ENCODE results near the gene HOXB1. TPM values are rescaled to one million over a fixed set of nuclear protein-coding genes. Genes with fewer than 3 reads are reported as not detected.

Gene HOXB1
- total and polyA plus RNA-seq, 2 of the 8 experiments (the other 6 are each of a cell fraction or from before 2014, with no cell fraction given), result not detected

DNA sequence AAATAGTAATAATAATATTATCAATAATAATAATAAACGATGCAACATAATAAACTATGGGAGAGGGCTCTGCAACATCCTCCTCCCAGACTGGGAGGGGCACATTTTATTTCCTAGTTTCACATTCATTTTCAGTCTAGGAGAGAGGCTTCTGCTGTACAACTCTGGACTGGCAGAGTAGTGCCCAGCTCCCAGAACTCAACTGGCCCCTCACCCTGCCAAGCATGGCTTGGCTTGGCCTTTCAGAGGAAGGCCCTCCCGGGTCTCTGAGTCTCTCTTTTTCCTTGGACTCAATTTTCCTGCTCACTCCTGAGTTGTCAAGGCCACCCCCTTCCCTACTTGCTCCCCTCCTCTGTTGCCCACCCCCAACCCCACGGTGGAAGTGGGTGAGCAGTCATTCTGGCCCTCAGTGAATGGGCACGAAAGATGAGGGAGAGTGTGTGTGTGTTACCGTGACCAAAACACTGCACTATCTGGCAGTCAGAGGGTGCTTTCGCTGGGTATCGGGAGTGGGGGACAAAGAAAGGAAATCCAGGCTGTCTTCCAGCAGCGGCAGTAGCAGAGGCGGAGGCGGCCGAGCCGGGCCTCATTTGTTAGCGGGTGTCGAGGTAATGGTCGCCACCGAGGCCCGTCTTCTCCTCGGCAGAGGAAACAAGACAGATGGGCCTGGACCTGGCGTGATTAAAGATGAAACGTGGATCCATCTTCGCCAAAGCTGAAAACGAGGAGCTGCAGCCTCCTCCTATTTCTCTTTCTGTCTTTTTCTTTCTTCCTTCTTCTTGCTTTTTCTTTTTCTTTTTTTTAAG is 45.1 kb upstream of the HOXB1 start:
- peak overlapping the region; percentile 69 for H2BK12ac ChIP-seq (ENCODE audit: low read depth, low read length)
- no peak overlapping the region for H2AFZ ChIP-seq (ENCODE audit: low read length)
- H4K5ac ChIP-seq (ENCODE audit: insufficient read length, low read depth, low read length), result no peak overlapping the region
- H3K4me2 ChIP-seq (ENCODE audit: insufficient read depth in 1 of 2, low read depth in 2 of 2, low read length in 2 of 2), result no peak overlapping the region; a peak in 1 of 4 replicates
- peaks cover 99 to 100% (median 100%) of the 10 kb centered on the region in 4 experiments for H3K27me3 ChIP-seq (replicated peaks in 1 of 4; ENCODE audit: control insufficient read depth in 3 of 4, extremely low read depth in 1 of 4, insufficient read depth in 3 of 4, low read length in 3 of 4)
- no peak overlapping the region for H3K4ac ChIP-seq (replicated peaks; ENCODE audit: insufficient read length, low read depth, low read length)
- FAIRE-seq (no peak), DNase-seq (ENCODE audit: low read depth in 1 of 2, low spot score in 2 of 2) (no peak)
- no peaks in the 10 kb centered on the region; a peak in 1 of 8 replicates for H3K36me3 ChIP-seq (ENCODE audit: control insufficient read depth in 2 of 4, insufficient read depth in 4 of 4, low read length in 3 of 4)
- WGBS, 2 experiments (ENCODE audit: extremely low coverage in 1 of 2, insufficient coverage in 1 of 2, insufficient read length in 1 of 2, insufficient replicate concordance in 2 of 2, low coverage in 1 of 2, low lambda C conversion rate in 2 of 2, missing lambda C conversion rate in 1 of 2), result 11% methylated on average over 20 of the region's 22 CpGs; no CpG with 5 or more reads in 1 of the 2 experiments
- ChIA-PET POLR2A (ENCODE audit: partially characterized antibody) (no interaction called here), CTCF (ENCODE audit: partially characterized antibody) (interaction anchor here (1.0 to 1.4 kb wide), 2 partner anchors 12 to 28 kb away, joined by 3 to 4 read pairs; no protein-coding TSS in a partner anchor)
- H4K91ac ChIP-seq (replicated peaks; ENCODE audit: insufficient read length, low read length), result no peak overlapping the region
- no peak overlapping the region for H4K8ac ChIP-seq (ENCODE audit: extremely low read depth, insufficient read depth, low read length)
- no peak overlapping the region for H3K9ac ChIP-seq (replicated peaks in 1 of 4; ENCODE audit: extremely low read depth in 1 of 4, low read depth in 3 of 4, low read length in 3 of 4)
- H3K4me3 ChIP-seq (ENCODE audit: extremely low read depth in 1 of 4, insufficient read depth in 2 of 4, low read depth in 3 of 4, low read length in 4 of 4), result no peak overlapping the region
- peak overlapping the region; percentile 32; the same call in 1 of the 2 replicates for H2AK5ac ChIP-seq (ENCODE audit: low read depth, low read length)
- no peak overlapping the region for H2BK15ac ChIP-seq (ENCODE audit: low read length)
- H3K79me1 ChIP-seq (ENCODE audit: low read depth, low read length), result no peaks in the 10 kb centered on the region
- peaks cover 0 to 9% (median 3%) of the 10 kb centered on the region in 4 experiments; a peak in 4 of 7 replicates for H3K4me1 ChIP-seq (replicated peaks in 1 of 4; ENCODE audit: control insufficient read depth in 3 of 4, insufficient read depth in 4 of 4, low read length in 3 of 4)
- H3K56ac ChIP-seq (replicated peaks; ENCODE audit: insufficient read length, low read depth, low read length), result no peak overlapping the region
- H2BK120ac ChIP-seq (replicated peaks; ENCODE audit: low read depth, low read length), result no peak overlapping the region
- no peak overlapping the region for H2BK20ac ChIP-seq (ENCODE audit: low read length)
- no peaks in the 10 kb centered on the region for H3K9me3 ChIP-seq (ENCODE audit: insufficient read depth in 2 of 2, low read depth in 1 of 2, low read length in 1 of 2)
- H3K18ac ChIP-seq (ENCODE audit: extremely low read depth, low read length), result no peak overlapping the region; the same call in 1 of the 2 replicates
- H3K79me2 ChIP-seq (ENCODE audit: control insufficient read depth in 1 of 2, insufficient read depth in 2 of 2, low read length in 2 of 2), result no peaks in the 10 kb centered on the region
- H3K14ac ChIP-seq (ENCODE audit: insufficient read length), result no peak overlapping the region
- no peak overlapping the region for H2BK5ac ChIP-seq (ENCODE audit: low read depth, low read length)
- no peaks in the 10 kb centered on the region for H3K23me2 ChIP-seq (ENCODE audit: low read depth, low read length)
- no peak overlapping the region for H3K27ac ChIP-seq (ENCODE audit: low read depth, low read length)
- peaks cover 22 to 46% of the 10 kb centered on the region in 2 experiments for H4K20me1 ChIP-seq (replicated peaks in 1 of 2; ENCODE audit: control insufficient read depth in 1 of 2, insufficient read depth in 2 of 2, low read length in 2 of 2)
- H3K23ac ChIP-seq (ENCODE audit: insufficient read length), result no peak overlapping the region
- TF ChIP-seq RAD21 (IDR thresholded peaks at IDR 0.05 in 1 of 2, conservative IDR thresholded peaks at IDR 0.05 in 1 of 2; ENCODE audit: low read depth in 2 of 2, low read length in 2 of 2) (no peak), RXRA (IDR thresholded peaks at IDR 0.05; ENCODE audit: insufficient read depth, low read depth, low read length) (no peak), HDAC6 (IDR thresholded peaks at IDR 0.05; ENCODE audit: low read depth, low read length) (no peak), TBP (IDR thresholded peaks at IDR 0.05; ENCODE audit: low read depth, low read length) (no peak), CBX8 (IDR thresholded peaks at IDR 0.05; ENCODE audit: borderline replicate concordance, low read depth, low read length) (peak; percentile 79; the same call in 1 of the 2 replicates), CHD2 (IDR thresholded peaks at IDR 0.05; ENCODE audit: low read length) (no peak), CBX5 (IDR thresholded peaks at IDR 0.05; ENCODE audit: low read depth, low read length) (no peak), SIRT6 (IDR thresholded peaks at IDR 0.05; ENCODE audit: low read length) (no peak), EZH2 (IDR thresholded peaks at IDR 0.05; ENCODE audit: low read depth, low read length, severe bottlenecking) (peak; percentile 85), RFX5 (IDR thresholded peaks at IDR 0.05; ENCODE audit: borderline replicate concordance, low read depth, low read length) (no peak), RNF2 (IDR thresholded peaks at IDR 0.05; ENCODE audit: borderline replicate concordance, low read depth, low read length, missing control alignments, poor library complexity, severe bottlenecking) (peak; percentile 98)
